Ecto neural progenitor cell (in vitro differentiated cells): ENCODE results near the gene SKI.
A peak's percentile ranks its signal among the peaks of the same experiment; 100 is the strongest.
"Not testable (repeated sequence)": the region's sequence is repeated elsewhere in the genome, so short reads cannot be mapped to it uniquely, and the experiment has no call there.

Source experiments
- DNase-seq: peaks from one replicate; pipeline ENCODE4 v3.0.0-alpha.2; 2018; ENCODE audit warnings: low spot score

Gene SKI

GRCh38 chr1:2320760-2321667 lies 92.9 kb downstream of the SKI start:
- no peak for DNase-seq

GRCh38 chr1:2322065-2322571 lies 94.0 kb downstream of the SKI start:
- DNase-seq = peak; percentile 87

GRCh38 chr1:2322581-2323211 lies 94.6 kb downstream of the SKI start:
- no peak for DNase-seq

- no peak for DNase-seq
Observed at GRCh38 chr1:2323451-2323974, 95.4 kb downstream of the SKI start.

GRCh38 chr1:2324553-2325366 lies 96.6 kb downstream of the SKI start:
- no peak for DNase-seq

- no peak for DNase-seq
Observed at GRCh38 chr1:2326524-2326923, 98.4 kb downstream of the SKI start.

GRCh38 chr1:2327162-2327561 lies 99.0 kb downstream of the SKI start:
- DNase-seq = not testable (repeated sequence)

- no peak for DNase-seq
Observed at GRCh38 chr1:2327841-2328240, 99.7 kb downstream of the SKI start.

- no peak for DNase-seq
Observed at GRCh38 chr1:2328676-2329455, 100.7 kb downstream of the SKI start.

- DNase-seq = no peak
Observed at GRCh38 chr1:2330035-2330434, 101.9 kb downstream of the SKI start.

GRCh38 chr1:2330519-2331199 lies 102.5 kb downstream of the SKI start:
- DNase-seq = no peak

- no peak for DNase-seq
Observed at GRCh38 chr1:2331200-2331544, 103.1 kb downstream of the SKI start.

GRCh38 chr1:2331580-2331979 lies 103.5 kb downstream of the SKI start:
- not testable (repeated sequence) for DNase-seq

GRCh38 chr1:2334366-2334765 lies 106.2 kb downstream of the SKI start:
- DNase-seq = no peak

GRCh38 chr1:2334883-2335534 lies 106.9 kb downstream of the SKI start:
- no peak for DNase-seq

- no peak for DNase-seq
Observed at GRCh38 chr1:2335721-2336455, 107.8 kb downstream of the SKI start.

- no peak for DNase-seq
Observed at GRCh38 chr1:2336499-2336898, 108.4 kb downstream of the SKI start.

GRCh38 chr1:2337081-2337480 lies 109.0 kb downstream of the SKI start:
- DNase-seq = no peak

GRCh38 chr1:2337501-2337900 lies 109.4 kb downstream of the SKI start:
- no peak for DNase-seq
